ENCODE data around the gene DCX. TPM values are rescaled to one million over a fixed set of nuclear protein-coding genes. Genes with fewer than 3 reads are reported as not detected.

The DCX gene
- total RNA-seq, 1 donor from 2014 or later = not detected

GRCh38 chrX:111443946-111444345, 32.0 kb upstream of the DCX start:
- CTCF ChIA-PET = no interaction called here
- Mint-ChIP-seq H3K27ac (no peak overlapping the region), H3K4me1 (no peaks in the 10 kb centered on the region), H3K4me3 (no peak overlapping the region), H3K9me3 (no peaks in the 10 kb centered on the region), H3K27me3 (peaks cover 3% of the 10 kb centered on the region), H3K36me3 (ENCODE audit: low read depth) (no peaks in the 10 kb centered on the region)
- intact Hi-C loops (cut with micrococcal nuclease) = no loop called here
- ATAC-seq (ENCODE audit: low read depth) (no peak), DNase-seq (no peak)
- POLR2A ChIA-PET = no interaction called here
- TF ChIP-seq, protein P1, sequence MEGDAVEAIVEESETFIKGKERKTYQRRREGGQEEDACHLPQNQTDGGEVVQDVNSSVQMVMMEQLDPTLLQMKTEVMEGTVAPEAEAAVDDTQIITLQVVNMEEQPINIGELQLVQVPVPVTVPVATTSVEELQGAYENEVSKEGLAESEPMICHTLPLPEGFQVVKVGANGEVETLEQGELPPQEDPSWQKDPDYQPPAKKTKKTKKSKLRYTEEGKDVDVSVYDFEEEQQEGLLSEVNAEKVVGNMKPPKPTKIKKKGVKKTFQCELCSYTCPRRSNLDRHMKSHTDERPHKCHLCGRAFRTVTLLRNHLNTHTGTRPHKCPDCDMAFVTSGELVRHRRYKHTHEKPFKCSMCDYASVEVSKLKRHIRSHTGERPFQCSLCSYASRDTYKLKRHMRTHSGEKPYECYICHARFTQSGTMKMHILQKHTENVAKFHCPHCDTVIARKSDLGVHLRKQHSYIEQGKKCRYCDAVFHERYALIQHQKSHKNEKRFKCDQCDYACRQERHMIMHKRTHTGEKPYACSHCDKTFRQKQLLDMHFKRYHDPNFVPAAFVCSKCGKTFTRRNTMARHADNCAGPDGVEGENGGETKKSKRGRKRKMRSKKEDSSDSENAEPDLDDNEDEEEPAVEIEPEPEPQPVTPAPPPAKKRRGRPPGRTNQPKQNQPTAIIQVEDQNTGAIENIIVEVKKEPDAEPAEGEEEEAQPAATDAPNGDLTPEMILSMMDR (IDR thresholded peaks at IDR 0.05) = no peak

DNA sequence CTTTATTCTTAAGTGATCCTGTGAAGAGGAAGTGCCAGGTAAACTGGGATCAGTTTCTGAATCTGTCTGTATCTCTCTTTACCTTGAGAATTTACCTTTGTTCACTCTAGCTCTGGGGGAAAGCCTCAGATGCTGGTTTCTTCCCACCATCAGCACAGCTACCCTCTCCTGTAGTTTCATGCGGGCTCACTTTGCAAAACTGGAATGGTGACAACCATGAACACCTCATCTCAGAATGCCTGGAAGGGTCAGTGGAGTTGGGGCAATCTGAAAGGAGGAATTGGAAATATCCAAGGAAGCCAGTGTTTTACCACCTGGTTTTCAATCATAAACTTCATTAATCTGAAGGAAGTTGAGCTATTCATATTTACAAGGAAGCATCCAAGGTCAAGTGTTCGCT, 30.8 kb upstream of the DCX start:
- no peaks in the 10 kb centered on the region for H3K9me3 Mint-ChIP-seq
- intact Hi-C loops (cut with micrococcal nuclease) = no loop called here
- no peak for ATAC-seq (ENCODE audit: low read depth)
- H3K27me3 Mint-ChIP-seq = peaks cover 1% of the 10 kb centered on the region
- H3K4me3 Mint-ChIP-seq = no peak overlapping the region
- no peak overlapping the region for H3K27ac Mint-ChIP-seq
- POLR2A ChIA-PET = no interaction called here
- no peak for DNase-seq
- H3K4me1 Mint-ChIP-seq = no peaks in the 10 kb centered on the region
- H3K36me3 Mint-ChIP-seq (ENCODE audit: low read depth) = no peaks in the 10 kb centered on the region
- CTCF ChIA-PET = no interaction called here
- TF ChIP-seq, protein P1 (IDR thresholded peaks at IDR 0.05) = no peak

DNA sequence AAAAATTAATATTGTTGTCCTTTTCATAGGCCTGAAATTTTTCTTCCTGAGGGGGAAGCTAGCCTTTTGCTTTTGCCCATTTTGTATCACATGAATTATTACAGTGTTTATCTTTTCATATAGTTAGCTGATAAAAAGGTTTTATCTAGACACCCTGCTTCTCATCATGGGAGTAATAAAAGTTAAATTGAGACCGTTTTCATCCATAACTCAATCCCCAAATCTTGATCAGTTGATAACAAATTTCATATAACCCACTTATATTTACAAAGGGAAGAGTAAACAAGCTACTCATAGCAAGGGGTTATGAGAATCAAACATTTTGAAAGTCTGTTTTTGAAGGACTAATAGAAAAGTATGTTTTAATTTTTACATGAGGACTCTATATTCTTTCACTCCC, 23.5 kb upstream of the DCX start:
- DNase-seq (no peak), ATAC-seq (ENCODE audit: low read depth) (no peak)
- POLR2A ChIA-PET = no interaction called here
- Mint-ChIP-seq H3K27ac (no peak overlapping the region), H3K27me3 (no peaks in the 10 kb centered on the region), H3K4me1 (no peaks in the 10 kb centered on the region), H3K36me3 (ENCODE audit: low read depth) (no peaks in the 10 kb centered on the region), H3K9me3 (peaks cover under 1% of the 10 kb centered on the region), H3K4me3 (no peak overlapping the region)
- TF ChIP-seq, protein P1 (IDR thresholded peaks at IDR 0.05) = no peak
- CTCF ChIA-PET = no interaction called here
- intact Hi-C loops (cut with micrococcal nuclease) = no loop called here

- ChIA-PET POLR2A (no interaction called here), CTCF (no interaction called here)
- Mint-ChIP-seq H3K36me3 (ENCODE audit: low read depth) (no peaks in the 10 kb centered on the region), H3K4me3 (no peak overlapping the region), H3K27ac (no peak overlapping the region), H3K9me3 (peaks cover 2% of the 10 kb centered on the region), H3K27me3 (no peaks in the 10 kb centered on the region), H3K4me1 (no peaks in the 10 kb centered on the region)
- DNase-seq (no peak), ATAC-seq (ENCODE audit: low read depth) (no peak)
- TF ChIP-seq, protein P1 (IDR thresholded peaks at IDR 0.05) = no peak
- intact Hi-C loops (cut with micrococcal nuclease) = no loop called here
Measured at GRCh38 chrX:111431001-111431400, 19.0 kb upstream of the DCX start.

DNA sequence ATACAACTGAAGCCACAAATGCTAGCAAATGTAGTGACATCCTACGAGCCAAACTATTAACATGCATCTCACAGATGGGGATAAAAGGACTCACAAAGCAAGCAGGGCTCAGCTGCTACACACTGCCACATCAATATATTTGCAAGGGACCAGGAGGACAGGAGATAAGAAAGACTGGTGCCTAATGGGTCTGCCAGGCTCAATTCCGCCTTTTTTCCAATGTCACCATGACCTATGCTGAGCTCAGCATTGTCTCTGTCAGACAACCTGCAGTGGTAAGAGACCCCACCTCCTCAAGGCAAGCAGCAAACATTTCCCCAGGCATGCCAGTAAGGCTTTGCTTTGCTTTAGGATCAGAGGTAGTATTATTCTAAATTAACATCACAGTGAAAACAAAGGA, 435 bp downstream of the DCX start:
- no peak overlapping the region for H3K27ac Mint-ChIP-seq
- CTCF ChIA-PET = no interaction called here
- ATAC-seq (ENCODE audit: low read depth) (no peak), DNase-seq (no peak)
- TF ChIP-seq, protein P1 (IDR thresholded peaks at IDR 0.05) = no peak
- POLR2A ChIA-PET = no interaction called here
- intact Hi-C loops (cut with micrococcal nuclease) = no loop called here
- no peaks in the 10 kb centered on the region for H3K4me1 Mint-ChIP-seq
- no peak overlapping the region for H3K4me3 Mint-ChIP-seq
- H3K9me3 Mint-ChIP-seq = no peaks in the 10 kb centered on the region
- H3K36me3 Mint-ChIP-seq (ENCODE audit: low read depth) = no peaks in the 10 kb centered on the region
- H3K27me3 Mint-ChIP-seq = no peaks in the 10 kb centered on the region
